SU-DHL-6 (cell line): ENCODE data around the gene GSN.

Experiments
- H2AFZ ChIP-seq: fragments of 200-600 bp; sonication (generic); 2 replicates; pipeline ENCODE4 v1.6.1; 2014; ENCODE audit warnings: low read depth, mild to moderate bottlenecking, moderate library complexity, mixed read lengths, antibody characterized with exemption, low read length; ENCODE audit not compliant: severe bottlenecking
- H3F3A ChIP-seq: fragments of 200-600 bp; shearing (Covaris generic); 2 replicates; pipeline ENCODE4 v1.6.0; 2016; ENCODE audit warnings: antibody characterized with exemption, mild to moderate bottlenecking; ENCODE audit not compliant: insufficient read depth
- H3K27ac ChIP-seq: fragments of 200-600 bp; sonication (generic); 2 replicates; pipeline ENCODE4 v1.5.1; 2016; ENCODE audit warnings: low read depth, mild to moderate bottlenecking, low read length, moderate library complexity, mixed read lengths
- H3K27me3 ChIP-seq: fragments of 200-600 bp; sonication (generic), shearing (Covaris generic); 2 replicates; pipeline ENCODE4 v1.6.0; 2014; ENCODE audit warnings: mild to moderate bottlenecking, low read length
- H3K36me3 ChIP-seq: fragments of 200-600 bp; sonication (generic); 2 replicates; pipeline ENCODE4 v1.6.1; 2014; ENCODE audit warnings: mild to moderate bottlenecking, low read length, mixed read lengths
- H3K4me2 ChIP-seq: fragments of 300-600, 200-600 bp; shearing (Covaris generic), sonication (generic); 2 replicates; pipeline ENCODE4 v1.6.0; 2014; ENCODE audit warnings: low read length, low read depth, mild to moderate bottlenecking; ENCODE audit not compliant: poor library complexity, severe bottlenecking
- H3K4me3 ChIP-seq: fragments of 200-600 bp; sonication (generic); 2 replicates; pipeline ENCODE4 v1.5.1; 2014; ENCODE audit warnings: antibody characterized with exemption, low read length, mild to moderate bottlenecking, mixed read lengths; ENCODE audit not compliant: insufficient read depth, poor library complexity, severe bottlenecking
- H3K79me2 ChIP-seq: fragments of 200-600 bp; sonication (generic); 2 replicates; pipeline ENCODE4 v1.6.1; 2014; ENCODE audit warnings: mild to moderate bottlenecking, low read length, moderate library complexity; ENCODE audit not compliant: insufficient read depth
- H3K9ac ChIP-seq: fragments of 200-600 bp; sonication (generic); 2 replicates; pipeline ENCODE4 v1.7.0; 2014; ENCODE audit warnings: mild to moderate bottlenecking, low read length
- H3K9me2 ChIP-seq: fragments of 200-600 bp; sonication (generic); replicated peaks from 2 replicates; pipeline ENCODE4 v1.6.1; 2014; ENCODE audit warnings: low read length; ENCODE audit not compliant: insufficient read depth
- H3K9me3 ChIP-seq: fragments of 200-600 bp; sonication (generic); 2 replicates; pipeline ENCODE4 v1.6.1; 2014; ENCODE audit warnings: low read length, mixed read lengths; ENCODE audit not compliant: insufficient read depth
- H4K20me1 ChIP-seq: fragments of 200-600 bp; sonication (generic); 2 replicates; pipeline ENCODE4 v1.6.1; 2014; ENCODE audit warnings: low read depth, mild to moderate bottlenecking, antibody characterized with exemption, low read length, moderate library complexity, mixed read lengths
- EZH2phosphoT487 ChIP-seq: fragments of 200-600 bp; sonication (generic), shearing (Covaris generic); conservative IDR thresholded peaks from 2 replicates; pipeline ENCODE4 v1.6.1; 2018; ENCODE audit warnings: mild to moderate bottlenecking, antibody characterized with exemption, low read length, moderate library complexity, mixed read lengths
- TF ChIP-seq, protein P1 (sequence below): fragments of 200-600 bp; sonication (generic); IDR thresholded peaks from one replicate; pipeline ENCODE4 v1.5.1; 2017; ENCODE audit warnings: antibody characterized with exemption, mild to moderate bottlenecking, low read length, moderate library complexity; ENCODE audit not compliant: insufficient read depth, poor library complexity, severe bottlenecking

Gene GSN

DNA sequence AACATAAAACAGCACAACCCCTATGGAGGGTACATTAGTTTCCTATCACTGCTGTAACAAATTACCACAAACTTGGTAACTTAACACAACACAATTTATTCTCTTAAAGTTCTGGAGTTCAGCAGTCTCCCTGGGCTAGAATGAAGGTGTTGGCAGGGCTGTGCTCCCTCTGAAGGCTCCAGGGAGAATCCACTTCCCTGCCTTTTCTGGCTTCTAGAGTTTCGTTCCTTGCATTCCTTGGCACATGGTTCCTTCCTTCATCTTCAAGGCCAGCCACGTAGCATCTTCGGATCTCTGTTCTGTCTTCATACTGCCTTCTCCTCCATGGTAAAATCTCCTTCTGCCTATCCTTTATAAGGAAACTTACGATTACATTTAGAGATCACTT lies 25.0 kb upstream of the GSN start:
- Histone ChIP-seq H3K27ac (no peak overlapping the region), H3K4me3 (no peak overlapping the region), H3K79me2 (no peaks in the 10 kb centered on the region), H3K9me2 (no peaks in the 10 kb centered on the region), H3K27me3 (no peaks in the 10 kb centered on the region), H3K9me3 (peaks cover 6% of the 10 kb centered on the region; the same call in 1 of the 2 replicates), H3K9ac (no peak overlapping the region), H3F3A (no peaks in the 10 kb centered on the region), H4K20me1 (no peaks in the 10 kb centered on the region), H3K36me3 (no peaks in the 10 kb centered on the region; the same call in 1 of the 2 replicates), H2AFZ (no peak overlapping the region), H3K4me2 (no peak overlapping the region)
- TF ChIP-seq, protein P1, sequence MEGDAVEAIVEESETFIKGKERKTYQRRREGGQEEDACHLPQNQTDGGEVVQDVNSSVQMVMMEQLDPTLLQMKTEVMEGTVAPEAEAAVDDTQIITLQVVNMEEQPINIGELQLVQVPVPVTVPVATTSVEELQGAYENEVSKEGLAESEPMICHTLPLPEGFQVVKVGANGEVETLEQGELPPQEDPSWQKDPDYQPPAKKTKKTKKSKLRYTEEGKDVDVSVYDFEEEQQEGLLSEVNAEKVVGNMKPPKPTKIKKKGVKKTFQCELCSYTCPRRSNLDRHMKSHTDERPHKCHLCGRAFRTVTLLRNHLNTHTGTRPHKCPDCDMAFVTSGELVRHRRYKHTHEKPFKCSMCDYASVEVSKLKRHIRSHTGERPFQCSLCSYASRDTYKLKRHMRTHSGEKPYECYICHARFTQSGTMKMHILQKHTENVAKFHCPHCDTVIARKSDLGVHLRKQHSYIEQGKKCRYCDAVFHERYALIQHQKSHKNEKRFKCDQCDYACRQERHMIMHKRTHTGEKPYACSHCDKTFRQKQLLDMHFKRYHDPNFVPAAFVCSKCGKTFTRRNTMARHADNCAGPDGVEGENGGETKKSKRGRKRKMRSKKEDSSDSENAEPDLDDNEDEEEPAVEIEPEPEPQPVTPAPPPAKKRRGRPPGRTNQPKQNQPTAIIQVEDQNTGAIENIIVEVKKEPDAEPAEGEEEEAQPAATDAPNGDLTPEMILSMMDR: no peak
- TF ChIP-seq EZH2phosphoT487: no peak

DNA sequence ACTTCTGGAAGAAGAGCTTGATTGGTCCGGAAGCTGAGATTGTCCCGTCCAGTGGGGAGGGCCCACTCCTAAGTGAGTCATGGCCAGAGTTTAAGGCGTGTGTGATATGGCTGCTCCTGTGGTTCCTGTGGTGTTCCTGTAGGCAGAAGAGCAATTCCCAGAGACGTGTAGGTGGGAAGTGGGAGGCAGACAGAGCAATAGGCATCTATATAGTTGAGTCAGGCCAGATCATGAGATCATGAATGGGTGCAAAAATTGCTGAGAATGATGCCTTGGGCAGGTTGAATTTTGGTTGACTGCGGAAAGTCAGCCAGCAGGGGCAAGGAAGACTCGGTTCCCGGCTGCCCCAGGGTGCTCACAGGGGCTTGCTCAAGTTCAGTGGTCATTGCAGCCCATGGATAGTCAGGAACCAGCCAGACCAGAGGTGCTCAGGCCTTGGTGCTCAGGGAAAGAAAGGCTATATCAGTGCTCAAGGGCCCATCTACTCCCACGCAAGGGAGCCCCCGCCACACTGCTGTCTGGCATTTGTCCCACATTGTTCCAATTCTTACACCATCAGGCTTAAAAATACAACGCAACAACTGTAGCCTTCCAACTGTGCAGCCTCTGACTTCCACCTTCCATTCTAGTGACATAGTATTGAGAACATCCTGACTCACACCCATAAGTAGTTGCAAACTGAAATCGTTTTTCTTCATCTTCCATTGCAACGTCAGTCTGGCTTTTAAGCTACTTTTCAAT lies 21.0 kb upstream of the GSN start:
- Histone ChIP-seq H2AFZ (no peak overlapping the region), H3K9ac (no peak overlapping the region), H3F3A (no peaks in the 10 kb centered on the region), H3K27me3 (no peaks in the 10 kb centered on the region), H3K4me3 (no peak overlapping the region), H3K27ac (no peak overlapping the region), H3K9me3 (peaks cover 6% of the 10 kb centered on the region; the same call in 1 of the 2 replicates), H3K79me2 (no peaks in the 10 kb centered on the region), H4K20me1 (no peaks in the 10 kb centered on the region), H3K36me3 (no peaks in the 10 kb centered on the region; the same call in 1 of the 2 replicates), H3K4me2 (no peak overlapping the region), H3K9me2 (no peaks in the 10 kb centered on the region)
- TF ChIP-seq, protein P1: no peak
- no peak for TF ChIP-seq EZH2phosphoT487

DNA sequence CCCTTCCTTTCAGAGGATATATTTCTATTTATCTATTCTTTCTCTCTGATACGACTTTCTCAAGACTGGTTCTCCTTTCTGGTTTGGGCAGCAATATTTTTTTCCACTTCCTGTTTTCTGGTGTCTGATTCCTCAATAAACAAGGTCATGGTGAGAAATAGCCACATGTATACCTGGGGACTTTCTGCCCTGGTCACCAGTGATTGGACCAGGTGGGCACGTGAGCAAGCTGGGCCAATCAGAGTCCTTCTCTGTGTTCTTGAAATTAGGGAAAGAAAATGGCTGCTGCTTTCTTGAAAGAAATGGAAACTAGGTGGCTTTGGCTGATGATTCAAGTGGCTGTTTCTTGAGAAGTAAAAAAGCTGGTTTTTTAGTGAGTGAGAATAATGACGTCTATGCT lies 18.4 kb upstream of the GSN start:
- Histone ChIP-seq H3F3A (no peaks in the 10 kb centered on the region), H2AFZ (no peak overlapping the region), H3K9me2 (no peaks in the 10 kb centered on the region), H3K4me2 (no peak overlapping the region), H3K27ac (no peak overlapping the region), H3K9me3 (no peaks in the 10 kb centered on the region), H3K4me3 (no peak overlapping the region), H3K79me2 (no peaks in the 10 kb centered on the region), H3K9ac (no peak overlapping the region), H3K36me3 (no peaks in the 10 kb centered on the region), H3K27me3 (no peaks in the 10 kb centered on the region), H4K20me1 (no peaks in the 10 kb centered on the region)
- TF ChIP-seq, protein P1: no peak
- no peak for TF ChIP-seq EZH2phosphoT487
